GM18502 (cell line): ENCODE measurements around the gene SDCCAG8.

ENCODE experiments used
- ATAC-seq: cut with Tn5 transposase; IDR thresholded peaks from one replicate; pipeline ENCODE4 v1.9.1; 2021; ENCODE audit warnings: mild to moderate bottlenecking; ENCODE audit not compliant: unreplicated experiment, poor library complexity

SDCCAG8 gene

DNA sequence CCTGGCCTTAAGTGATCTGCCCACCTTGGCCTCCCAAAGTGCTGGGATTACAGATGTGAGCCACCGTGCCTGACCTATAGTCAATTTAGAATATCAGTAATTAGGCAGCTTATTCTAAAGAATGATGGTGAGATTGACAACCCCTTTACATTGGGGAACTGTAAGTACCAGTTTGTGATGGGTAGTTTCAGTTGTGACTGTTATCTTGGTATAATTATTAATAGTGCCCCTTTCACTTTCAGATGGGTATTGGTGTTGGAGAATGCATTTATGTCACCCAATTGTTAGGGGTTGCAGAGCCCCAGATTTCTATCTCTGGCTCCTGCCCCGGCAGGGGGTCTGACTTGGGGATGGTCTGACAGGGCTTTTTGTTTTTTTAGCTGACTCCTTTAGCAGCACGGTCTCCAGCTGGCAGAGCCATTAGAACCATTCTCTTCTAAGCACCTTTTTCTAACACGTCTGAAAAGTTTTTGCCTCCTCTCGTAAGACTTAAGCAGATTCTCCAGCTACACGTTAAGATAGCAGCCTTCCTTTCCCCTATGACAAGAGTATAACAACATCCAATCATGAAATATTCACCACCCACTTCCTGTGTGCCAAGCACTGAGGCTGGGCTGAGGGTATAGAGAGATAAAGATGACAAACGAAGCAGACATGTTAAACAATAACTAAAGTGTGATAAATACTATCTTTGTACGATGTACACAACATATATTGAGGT is 157.8 kb downstream of the SDCCAG8 start:
- peak; percentile 60 for ATAC-seq

DNA sequence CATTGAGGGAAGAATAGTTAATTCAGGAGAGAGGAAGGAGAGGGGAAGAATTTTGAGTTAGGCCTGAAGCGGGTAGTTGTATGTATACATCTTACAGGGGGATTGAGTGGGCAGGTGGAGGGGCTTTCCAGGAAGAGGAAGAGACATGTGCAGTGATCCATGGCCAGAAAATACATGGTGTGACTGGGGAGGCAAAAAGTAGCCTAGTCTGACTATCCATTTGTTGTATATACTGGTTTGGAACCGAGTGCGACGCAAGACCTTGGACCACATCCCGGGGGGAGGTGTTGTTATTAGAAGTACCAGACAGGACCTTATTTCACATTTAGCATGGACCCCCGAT is 158.3 kb downstream of the SDCCAG8 start:
- ATAC-seq, result peak; percentile 36

DNA sequence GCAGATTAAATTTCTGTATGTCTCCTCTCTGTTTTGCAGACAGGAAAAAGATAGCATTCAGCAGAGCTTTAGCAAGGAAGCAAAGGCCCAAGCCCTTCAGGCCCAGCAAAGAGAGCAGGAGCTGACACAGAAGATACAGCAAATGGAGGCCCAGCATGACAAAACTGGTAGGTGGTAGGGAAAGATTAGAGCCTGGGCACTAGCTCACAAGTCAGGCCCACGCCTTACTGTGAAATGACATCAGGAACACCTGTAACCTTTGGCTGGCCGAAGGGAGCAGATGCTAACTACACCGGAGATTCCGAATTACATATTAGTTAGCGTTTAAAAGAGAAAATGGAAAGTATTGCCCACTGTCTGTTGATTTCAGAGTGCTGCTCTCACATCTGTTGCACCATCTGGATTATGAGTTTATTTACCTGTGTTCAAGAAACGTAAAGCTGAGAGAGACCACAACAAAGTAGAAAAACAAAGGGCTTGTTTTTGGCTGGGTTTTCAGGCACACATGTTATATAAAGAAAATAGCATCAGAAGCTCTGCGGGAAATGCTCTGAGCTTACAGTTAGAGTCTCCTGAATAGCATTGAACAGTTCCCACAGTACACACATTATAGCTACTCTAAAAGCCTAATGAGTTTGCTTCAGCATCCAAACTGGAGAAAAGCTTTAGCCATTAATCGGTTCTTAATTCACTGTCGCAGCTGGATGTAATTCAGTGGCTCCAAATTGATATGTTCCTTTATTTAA is 160.0 kb downstream of the SDCCAG8 start:
- ATAC-seq, result no peak

DNA sequence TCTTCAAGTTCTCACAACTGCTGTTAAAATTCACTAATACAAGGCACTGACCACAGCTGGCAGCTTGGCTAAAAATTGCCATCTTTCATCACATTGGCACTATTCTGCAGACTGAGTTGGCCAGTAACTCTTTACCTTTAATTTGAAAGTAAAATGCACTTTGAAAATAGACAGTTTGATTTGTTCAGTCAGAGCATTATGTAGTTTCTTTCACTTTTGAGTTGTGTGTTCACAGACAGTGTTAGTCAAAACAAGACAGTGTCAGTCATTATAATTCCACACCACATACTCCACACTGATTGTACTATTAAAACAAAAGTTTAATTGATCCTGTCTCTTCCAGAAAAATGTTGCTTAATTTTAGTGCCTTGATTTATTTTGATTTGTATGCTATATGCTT is 160.7 kb downstream of the SDCCAG8 start:
- ATAC-seq, result peak; percentile 59

DNA sequence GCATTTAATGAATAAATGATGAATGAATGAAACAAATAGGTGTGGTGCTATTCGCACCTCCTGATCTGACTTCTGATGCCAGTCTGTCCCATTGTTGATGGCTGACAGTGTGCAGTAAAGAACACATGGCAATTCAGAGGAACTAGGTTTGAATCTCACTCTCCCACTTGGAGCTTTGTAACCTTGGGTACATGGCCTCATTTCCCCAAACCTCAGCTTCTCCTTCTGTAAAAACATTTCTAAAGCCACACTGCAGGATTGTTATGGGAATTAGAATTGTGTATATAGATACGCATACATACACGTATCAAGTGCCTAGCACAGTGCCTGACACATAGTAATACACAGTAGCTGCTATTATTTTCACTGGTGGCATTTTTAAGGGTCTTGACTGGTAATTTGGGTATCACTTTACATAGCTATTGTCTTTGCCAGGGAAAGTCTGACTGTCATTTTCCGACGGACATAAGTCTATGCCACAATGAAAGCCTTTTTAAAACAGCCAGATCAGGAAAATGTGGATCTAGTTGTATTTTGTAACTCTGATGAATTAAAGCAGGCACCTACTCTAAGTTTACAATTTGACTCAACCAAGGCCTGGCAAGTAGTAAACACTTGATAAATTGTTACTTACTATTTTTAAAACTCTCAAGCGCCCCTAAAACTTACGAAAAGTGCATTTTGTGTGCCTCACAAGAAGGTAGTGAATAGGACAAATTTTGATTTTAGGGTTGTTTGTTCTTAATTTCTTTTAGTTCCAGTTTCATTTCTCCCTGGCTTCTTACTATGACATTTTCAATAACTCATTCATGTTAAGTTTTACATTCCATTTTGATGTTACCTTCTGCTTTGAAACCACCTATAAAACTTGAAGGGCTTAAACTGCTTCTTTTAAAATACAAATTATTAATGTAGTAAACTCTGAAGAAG is 164.4 kb downstream of the SDCCAG8 start:
- no peak for ATAC-seq

DNA sequence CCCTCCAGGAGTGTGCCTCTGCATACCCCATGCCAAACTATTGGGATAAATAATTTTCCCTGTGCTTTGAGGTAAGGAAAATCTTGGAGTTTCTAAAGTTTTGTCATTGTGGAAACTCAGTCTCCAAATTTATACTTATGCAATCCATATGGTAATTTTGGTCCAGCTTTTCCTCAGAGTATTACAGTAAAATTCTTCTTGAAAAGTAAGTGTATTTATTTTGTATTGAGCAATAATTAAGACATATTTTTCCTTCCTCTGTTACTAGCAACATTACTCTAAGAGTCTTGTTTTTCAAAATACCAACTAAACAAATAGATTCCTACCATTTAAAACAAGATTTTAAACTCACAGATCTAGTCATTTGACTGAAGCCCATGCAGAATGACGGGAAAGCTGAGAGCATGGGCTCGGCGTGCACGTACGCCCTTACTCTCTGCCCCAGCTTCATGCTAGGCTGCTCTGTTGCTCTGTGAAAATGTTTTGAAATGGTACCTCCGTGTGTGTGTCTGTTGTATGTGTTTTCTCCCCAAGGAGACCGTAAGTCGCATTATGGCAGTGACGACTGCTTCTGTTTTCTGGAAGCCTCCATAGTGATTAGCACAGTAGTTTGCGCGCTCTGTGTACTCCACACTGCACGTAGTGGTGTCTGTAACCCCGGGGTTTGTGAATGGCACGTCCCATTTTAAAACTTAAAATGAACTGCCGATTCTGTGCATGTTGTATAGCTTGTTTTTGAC is 165.3 kb downstream of the SDCCAG8 start:
- ATAC-seq, result no peak

DNA sequence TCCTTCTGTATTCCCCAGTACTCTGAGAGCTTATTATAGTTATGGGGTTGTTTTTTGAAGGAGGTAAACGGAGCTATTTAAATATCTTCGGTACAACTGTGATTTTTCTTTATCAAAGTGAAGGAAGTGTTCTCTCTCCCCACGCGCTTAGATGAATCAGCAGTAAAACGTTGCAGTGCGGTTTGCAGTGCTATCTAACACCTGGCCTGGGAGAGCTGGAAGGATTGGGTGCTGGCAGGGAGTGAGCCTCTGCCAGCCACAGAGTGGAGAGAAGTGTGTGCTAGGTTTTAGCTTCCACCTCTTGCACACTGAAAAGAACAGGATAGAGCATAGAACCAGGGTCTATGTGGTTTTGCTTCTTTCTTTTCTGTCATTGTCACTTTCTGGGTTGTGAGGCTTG is 165.9 kb downstream of the SDCCAG8 start:
- peak; percentile 95 for ATAC-seq

DNA sequence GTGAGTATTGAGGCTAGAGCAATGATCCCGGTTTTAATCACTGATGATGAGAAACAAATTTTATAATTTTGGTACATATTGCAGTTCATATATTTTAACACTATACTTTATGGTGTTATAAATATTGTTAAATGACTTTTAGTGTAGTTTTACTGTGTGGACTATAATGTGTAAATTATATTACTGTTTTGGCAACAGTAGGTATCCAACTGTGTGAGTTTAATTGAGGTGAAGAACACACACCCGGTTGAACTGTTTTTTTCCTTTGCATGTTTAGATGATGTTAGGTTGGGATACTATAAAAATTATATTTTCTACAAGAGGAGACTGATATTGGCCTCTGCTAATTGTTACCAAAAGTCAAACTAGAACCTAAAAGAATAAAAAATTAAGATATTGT is 166.5 kb downstream of the SDCCAG8 start:
- ATAC-seq, result no peak

DNA sequence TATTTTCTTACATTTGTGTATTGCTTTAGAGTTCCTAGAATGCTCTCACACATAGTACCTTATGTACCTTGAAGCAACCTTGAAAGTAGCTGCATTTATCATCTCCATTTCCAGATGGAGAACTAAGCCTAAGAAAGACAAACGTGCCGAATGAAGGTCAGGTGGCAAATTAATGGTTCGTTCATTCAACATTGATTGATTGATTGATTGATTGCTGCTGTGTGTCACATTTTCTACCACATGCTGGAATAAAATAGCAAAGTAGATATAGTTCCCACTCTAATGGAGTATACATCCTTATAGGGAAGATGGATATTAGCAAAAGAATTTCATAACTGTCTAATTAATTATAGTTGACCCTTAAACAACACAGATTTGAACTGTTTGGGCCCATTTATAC is 172.2 kb downstream of the SDCCAG8 start:
- ATAC-seq, result no peak

DNA sequence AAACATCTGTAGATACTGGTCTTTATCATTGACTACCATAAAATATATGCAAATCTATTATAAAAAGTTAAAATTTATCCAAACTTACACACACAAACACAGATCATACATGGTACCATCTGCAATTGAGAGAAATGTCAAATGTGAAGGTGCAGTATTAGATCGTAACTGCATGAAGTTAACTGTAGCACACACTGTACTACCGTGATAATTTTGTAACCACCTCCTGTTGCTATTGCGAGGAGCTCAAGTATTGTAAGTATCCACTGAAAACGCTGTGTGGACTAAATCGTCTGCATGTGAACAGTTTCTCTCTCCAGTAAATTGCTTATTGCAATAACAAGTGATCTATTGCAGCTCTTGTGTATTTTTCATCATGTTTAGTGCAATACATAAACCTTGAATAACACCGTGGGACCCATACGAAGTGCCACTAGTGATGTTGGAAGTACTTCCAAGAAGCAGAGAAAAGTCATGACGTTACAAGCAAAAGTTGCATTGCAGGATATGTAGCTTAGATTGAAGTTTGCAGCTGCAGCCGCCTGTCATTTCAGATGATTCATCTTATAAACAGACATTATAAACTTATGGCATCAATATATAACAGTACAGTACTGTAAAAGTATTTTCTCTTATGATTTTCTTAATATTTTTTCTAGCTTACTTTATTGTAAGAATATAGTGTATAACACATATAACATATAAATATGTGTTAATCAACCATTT is 172.9 kb downstream of the SDCCAG8 start:
- ATAC-seq, result no peak

DNA sequence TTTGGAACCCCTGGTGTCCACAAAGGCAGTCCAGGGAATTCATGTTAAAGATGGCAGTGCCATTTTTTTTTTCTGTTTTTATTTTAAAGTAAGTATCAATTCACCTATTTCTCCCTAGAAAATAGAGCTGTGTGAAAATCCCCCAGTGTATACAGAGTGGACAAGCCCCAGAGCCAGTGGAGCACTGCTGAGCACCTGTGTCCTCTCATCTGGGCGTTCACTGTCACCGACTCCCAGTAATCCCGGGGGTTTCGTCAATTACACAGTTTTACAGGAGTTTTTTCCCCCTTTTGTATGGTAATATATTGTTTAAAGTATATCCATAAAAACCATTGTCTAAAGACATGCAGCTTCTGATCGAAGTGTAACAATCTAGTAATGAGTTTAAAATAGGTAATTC is 175.8 kb downstream of the SDCCAG8 start:
- no peak for ATAC-seq

DNA sequence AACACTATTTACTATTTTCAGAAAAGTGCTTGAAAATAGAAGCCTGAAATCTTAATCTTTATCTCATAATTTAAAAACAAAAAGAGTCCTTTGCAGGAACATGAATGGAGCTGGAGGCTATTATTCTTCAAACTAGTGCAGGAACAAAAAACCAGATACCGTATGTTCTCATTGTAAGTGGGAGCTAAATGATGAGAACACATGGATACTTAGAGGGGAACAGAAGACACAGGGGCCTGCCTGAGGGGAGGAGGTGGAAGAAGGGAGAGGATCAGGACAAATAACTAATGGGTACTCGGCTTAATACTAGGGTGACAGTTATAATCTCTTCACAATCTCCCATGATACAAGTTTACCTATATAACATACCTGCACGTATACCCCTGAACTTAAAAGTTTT is 176.3 kb downstream of the SDCCAG8 start:
- no peak for ATAC-seq

DNA sequence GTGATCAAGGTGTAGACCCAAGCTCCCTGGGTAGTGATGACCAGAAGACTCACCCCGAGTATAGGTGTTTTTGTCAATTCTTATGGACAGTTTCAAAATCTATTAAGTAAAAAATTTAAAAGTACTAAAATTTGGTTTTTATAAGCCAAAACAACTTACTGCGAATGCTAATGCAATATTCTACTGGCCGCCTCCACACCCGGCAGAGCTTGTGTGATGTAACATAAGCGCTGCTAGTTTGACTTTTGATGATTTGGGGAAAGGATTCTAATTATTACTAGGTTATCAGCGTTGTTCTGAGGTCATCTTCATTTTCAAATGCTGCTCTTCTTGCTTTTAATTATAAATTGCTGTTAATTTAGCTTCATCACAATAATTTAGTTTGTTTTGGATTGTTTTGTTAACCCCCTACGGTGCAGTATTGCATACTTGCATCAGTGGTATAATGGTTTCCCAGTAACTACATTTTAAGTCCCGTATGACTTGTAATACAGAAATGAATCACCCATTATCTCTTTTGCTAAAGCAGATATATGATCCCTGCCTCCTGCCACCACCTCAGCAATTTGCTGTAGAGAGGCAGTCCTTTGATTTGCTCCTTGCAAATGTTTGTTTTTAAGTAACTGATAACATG is 178.0 kb downstream of the SDCCAG8 start:
- ATAC-seq, result no peak

DNA sequence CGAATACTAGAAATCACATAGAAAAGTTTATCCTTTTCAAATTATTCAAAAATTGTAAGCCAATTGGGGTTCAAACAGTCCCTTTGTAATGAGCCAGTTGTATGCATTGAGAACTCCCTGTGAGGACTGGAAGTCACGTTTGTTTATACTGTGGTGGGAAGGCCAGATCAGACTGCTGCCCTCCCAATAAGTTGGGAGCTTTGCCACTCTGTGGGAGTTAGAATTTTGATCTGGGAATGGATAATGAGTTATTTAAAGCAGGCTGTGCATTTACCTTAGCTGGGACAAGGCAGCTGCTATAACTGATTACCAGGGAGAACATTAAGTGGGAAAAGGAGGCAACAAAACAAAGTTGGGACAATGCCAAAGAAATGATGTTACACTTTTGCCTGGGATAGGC is 178.8 kb downstream of the SDCCAG8 start:
- ATAC-seq, result no peak

DNA sequence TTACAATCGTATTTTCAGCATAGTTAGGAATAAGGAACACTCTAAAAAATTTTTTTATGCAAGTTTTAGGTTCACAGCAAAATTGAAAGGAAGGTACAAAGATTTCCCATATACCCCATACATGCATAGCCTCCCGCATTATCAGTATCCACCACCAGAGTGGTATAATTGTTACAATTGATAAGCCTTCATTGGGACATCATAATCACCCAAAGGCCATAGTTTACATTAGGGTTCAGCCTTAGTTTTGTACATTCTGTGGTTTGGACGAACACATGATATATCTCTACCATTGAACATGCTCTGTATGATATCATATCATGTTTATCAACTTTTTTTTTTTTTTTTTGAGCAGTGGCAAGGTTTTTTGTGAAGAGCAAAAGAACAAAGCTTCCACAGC is 180.0 kb downstream of the SDCCAG8 start:
- ATAC-seq, result no peak

DNA sequence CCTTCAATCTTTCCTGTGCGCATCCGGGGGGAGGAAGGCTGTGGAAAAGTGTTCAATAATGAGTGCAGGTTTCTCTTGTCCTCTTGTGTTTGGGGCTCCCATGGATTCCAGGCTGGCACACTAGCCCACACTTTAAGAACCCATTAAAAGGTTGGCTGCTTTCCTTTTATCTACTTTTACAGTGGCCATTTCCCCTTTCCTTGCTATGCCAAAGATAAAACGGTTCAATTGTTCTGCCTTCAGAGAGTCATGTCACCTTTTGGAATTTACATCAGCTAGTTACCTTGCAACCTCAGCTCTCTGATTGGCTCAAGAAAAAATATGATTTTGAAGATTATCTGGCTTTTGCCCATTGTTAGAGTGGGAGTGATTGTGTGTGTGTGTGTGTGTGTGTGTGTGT is 182.3 kb downstream of the SDCCAG8 start:
- no peak for ATAC-seq

DNA sequence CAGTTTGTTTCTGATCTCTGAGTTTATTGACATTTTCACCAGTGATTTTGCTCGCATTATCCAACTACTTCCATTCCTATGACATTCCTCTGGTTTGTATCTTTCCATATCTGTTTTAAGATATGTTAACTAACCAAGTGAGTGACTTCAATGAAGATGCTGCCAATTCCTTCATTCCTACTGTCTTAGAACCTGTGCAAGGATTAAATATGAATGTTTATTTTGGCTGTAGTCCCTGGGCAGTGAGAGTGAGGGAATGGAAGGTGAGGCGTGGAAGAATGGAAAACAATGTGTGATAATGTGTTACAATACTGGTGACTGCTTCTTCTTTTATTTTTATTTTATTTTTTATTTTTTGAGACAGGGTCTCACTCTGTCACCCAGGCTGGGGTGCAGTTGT is 183.0 kb downstream of the SDCCAG8 start:
- no peak for ATAC-seq

DNA sequence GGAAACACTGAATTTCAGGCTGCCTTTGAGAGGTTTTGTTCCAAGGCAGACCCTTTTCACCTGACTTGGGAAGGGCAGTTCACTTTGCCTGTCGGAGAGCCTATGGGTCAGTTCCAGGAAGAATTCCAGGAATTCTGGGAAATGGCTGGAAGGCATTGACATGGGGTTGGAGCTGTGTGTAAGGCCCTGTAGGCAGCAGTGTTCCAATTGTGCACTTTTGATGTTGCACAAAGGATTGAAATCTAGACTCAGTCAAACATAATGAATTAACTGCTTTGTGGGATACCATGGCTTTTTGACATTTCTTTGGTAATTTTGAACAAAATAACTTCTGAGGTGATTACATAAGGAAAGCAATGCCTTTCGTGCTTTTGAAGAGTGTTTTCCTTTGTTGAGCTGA is 184.6 kb downstream of the SDCCAG8 start:
- ATAC-seq, result no peak

DNA sequence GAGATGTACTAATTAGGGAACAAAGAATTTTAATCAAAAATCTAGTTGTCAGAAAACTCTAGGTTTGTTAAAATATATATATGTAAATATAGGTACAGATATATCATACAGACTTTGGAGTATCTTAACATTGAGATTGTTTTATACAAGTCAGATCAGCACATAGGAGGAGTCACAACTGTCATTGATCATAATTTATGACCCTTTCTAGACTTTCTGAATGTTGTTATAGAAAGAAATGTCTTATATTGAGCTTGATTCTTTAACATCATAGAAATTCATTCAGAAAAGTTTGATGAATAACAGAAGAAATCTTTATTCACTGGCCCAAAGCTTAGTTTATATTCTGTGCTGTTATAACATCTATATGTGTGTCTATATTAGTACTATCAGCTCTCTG is 185.8 kb downstream of the SDCCAG8 start:
- ATAC-seq, result no peak
